ENCODE measurements around the gene STAT5B. TPM values are rescaled to one million over a fixed set of nuclear protein-coding genes. Genes with fewer than 3 reads are reported as not detected.

Gene STAT5B
- total and polyA plus RNA-seq, 9 of the 15 experiments (the other 6 are each of a cell fraction or from before 2014, with no cell fraction given), result 20.8 to 176 (median 92.4) TPM

DNA sequence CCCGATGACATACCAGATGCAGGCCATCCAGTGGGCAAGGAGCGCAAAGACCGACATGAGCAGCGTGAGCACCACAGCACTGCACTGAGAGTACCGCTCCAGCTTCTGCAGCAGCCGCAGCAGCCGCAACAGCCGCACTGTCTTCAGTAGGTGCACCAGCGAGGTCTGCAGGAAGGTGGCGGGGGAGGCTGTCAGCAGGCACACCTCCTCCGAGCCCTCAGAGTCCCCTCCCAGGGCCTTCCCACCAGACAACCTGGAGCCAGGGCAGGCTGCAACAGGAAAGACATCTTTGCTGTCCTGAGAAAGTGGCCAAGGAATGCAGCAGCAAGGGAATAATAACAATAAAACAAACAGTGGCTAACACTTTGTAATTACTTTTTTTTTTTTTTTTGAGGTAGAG is 104.4 kb downstream of the STAT5B start (continued):
- TF ChIP-seq MAZ (CRISPR knock-in tag; conservative IDR thresholded peaks at IDR 0.05 in 1 of 2, IDR thresholded peaks at IDR 0.05 in 1 of 2) (no peak), ZNF668 (CRISPR knock-in tag; IDR thresholded peaks at IDR 0.05) (no peak), HNRNPK (IDR thresholded peaks at IDR 0.05; ENCODE audit: low read depth, low read length, poor library complexity, severe bottlenecking) (no peak), ZFPM2 (CRISPR knock-in tag; IDR thresholded peaks at IDR 0.05) (no peak), GABPA (tag; conservative IDR thresholded peaks at IDR 0.05; ENCODE audit: low read depth) (no peak), KAT7 (CRISPR knock-in tag; IDR thresholded peaks at IDR 0.05; ENCODE audit: borderline replicate concordance) (no peak)
- TF ChIP-seq, protein P1, sequence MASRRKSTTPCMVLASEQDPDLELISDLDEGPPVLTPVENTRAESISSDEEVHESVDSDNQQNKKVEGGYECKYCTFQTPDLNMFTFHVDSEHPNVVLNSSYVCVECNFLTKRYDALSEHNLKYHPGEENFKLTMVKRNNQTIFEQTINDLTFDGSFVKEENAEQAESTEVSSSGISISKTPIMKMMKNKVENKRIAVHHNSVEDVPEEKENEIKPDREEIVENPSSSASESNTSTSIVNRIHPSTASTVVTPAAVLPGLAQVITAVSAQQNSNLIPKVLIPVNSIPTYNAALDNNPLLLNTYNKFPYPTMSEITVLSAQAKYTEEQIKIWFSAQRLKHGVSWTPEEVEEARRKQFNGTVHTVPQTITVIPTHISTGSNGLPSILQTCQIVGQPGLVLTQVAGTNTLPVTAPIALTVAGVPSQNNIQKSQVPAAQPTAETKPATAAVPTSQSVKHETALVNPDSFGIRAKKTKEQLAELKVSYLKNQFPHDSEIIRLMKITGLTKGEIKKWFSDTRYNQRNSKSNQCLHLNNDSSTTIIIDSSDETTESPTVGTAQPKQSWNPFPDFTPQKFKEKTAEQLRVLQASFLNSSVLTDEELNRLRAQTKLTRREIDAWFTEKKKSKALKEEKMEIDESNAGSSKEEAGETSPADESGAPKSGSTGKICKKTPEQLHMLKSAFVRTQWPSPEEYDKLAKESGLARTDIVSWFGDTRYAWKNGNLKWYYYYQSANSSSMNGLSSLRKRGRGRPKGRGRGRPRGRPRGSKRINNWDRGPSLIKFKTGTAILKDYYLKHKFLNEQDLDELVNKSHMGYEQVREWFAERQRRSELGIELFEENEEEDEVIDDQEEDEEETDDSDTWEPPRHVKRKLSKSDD (conservative IDR thresholded peaks at IDR 0.05; ENCODE audit: low read length), result no peak
- TF ChIP-seq, protein P2, sequence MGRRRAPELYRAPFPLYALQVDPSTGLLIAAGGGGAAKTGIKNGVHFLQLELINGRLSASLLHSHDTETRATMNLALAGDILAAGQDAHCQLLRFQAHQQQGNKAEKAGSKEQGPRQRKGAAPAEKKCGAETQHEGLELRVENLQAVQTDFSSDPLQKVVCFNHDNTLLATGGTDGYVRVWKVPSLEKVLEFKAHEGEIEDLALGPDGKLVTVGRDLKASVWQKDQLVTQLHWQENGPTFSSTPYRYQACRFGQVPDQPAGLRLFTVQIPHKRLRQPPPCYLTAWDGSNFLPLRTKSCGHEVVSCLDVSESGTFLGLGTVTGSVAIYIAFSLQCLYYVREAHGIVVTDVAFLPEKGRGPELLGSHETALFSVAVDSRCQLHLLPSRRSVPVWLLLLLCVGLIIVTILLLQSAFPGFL (CRISPR knock-in tag; IDR thresholded peaks at IDR 0.05), result no peak
- TF ChIP-seq, protein P3, sequence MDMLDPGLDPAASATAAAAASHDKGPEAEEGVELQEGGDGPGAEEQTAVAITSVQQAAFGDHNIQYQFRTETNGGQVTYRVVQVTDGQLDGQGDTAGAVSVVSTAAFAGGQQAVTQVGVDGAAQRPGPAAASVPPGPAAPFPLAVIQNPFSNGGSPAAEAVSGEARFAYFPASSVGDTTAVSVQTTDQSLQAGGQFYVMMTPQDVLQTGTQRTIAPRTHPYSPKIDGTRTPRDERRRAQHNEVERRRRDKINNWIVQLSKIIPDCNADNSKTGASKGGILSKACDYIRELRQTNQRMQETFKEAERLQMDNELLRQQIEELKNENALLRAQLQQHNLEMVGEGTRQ (CRISPR knock-in tag; IDR thresholded peaks at IDR 0.05), result no peak
- TF ChIP-seq, protein P4, sequence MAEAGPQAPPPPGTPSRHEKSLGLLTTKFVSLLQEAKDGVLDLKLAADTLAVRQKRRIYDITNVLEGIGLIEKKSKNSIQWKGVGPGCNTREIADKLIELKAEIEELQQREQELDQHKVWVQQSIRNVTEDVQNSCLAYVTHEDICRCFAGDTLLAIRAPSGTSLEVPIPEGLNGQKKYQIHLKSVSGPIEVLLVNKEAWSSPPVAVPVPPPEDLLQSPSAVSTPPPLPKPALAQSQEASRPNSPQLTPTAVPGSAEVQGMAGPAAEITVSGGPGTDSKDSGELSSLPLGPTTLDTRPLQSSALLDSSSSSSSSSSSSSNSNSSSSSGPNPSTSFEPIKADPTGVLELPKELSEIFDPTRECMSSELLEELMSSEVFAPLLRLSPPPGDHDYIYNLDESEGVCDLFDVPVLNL (CRISPR knock-in tag; IDR thresholded peaks at IDR 0.05; ENCODE audit: low read depth), result no peak

All from K562 (cell line).